ENCODE results near the gene CTSF. TPM values are rescaled to one million over a fixed set of nuclear protein-coding genes. Genes with fewer than 3 reads are reported as not detected.
"Not testable (repeated sequence)": the region's sequence is repeated elsewhere in the genome, so short reads cannot be mapped to it uniquely, and the experiment has no call there.

Gene CTSF
- total and polyA plus RNA-seq, 3 donors from 2014 or later: 125 to 242 (median 164) TPM

- Histone ChIP-seq H3K4me3 (no peak overlapping the region), H3K9me3 (no peaks in the 10 kb centered on the region), H3K27me3 (no peaks in the 10 kb centered on the region), H3K36me3 (ENCODE audit: low read depth, missing control alignments) (no peaks in the 10 kb centered on the region), H3K4me1 (peaks cover 26% of the 10 kb centered on the region), H3K27ac (no peak overlapping the region)
- WGBS, 2 donors: 90 to 92% methylated on average over 1 of the region's 1 CpG
- TF ChIP-seq CTCF (IDR thresholded peaks at IDR 0.05) (no peak), POLR2A (IDR thresholded peaks at IDR 0.05) (no peak)
- DNase-seq: no peak
- intact Hi-C loops (cut with DNase I; ENCODE audit: low total_unique reads): no loop called here
Observed at GRCh38 chr11:66612458-66612857, 44.1 kb upstream of the CTSF start.

GRCh38 chr11:66609721-66610617 is 41.6 kb upstream of the CTSF start:
- H3K4me1 ChIP-seq: peaks cover 29% of the 10 kb centered on the region
- intact Hi-C loops (cut with DNase I; ENCODE audit: low total_unique reads): no loop called here
- WGBS, 2 donors: 51 to 56% methylated on average over 4 of the region's 4 CpGs
- DNase-seq: peak; percentile 53
- no peak overlapping the region for H3K4me3 ChIP-seq
- TF ChIP-seq CTCF (IDR thresholded peaks at IDR 0.05) (no peak), POLR2A (IDR thresholded peaks at IDR 0.05) (no peak)
- no peaks in the 10 kb centered on the region for H3K36me3 ChIP-seq (ENCODE audit: low read depth, missing control alignments)
- no peaks in the 10 kb centered on the region for H3K9me3 ChIP-seq
- no peaks in the 10 kb centered on the region for H3K27me3 ChIP-seq
- H3K27ac ChIP-seq: peak overlapping the region in 1 of 2 donors; percentile 45

GRCh38 chr11:66607126-66607834 is 38.9 kb upstream of the CTSF start:
- intact Hi-C loops (cut with DNase I; ENCODE audit: low total_unique reads): no loop called here
- TF ChIP-seq POLR2A (IDR thresholded peaks at IDR 0.05) (no peak), CTCF (IDR thresholded peaks at IDR 0.05) (no peak)
- Histone ChIP-seq H3K27ac (peak overlapping the region; percentile 55 to 61), H3K4me1 (peaks cover 44% of the 10 kb centered on the region), H3K4me3 (no peak overlapping the region), H3K9me3 (no peaks in the 10 kb centered on the region), H3K27me3 (no peaks in the 10 kb centered on the region), H3K36me3 (ENCODE audit: low read depth, missing control alignments) (no peaks in the 10 kb centered on the region)
- peak; percentile 92 for DNase-seq
- WGBS, 2 donors: 33 to 40% methylated on average over 8 of the region's 8 CpGs

GRCh38 chr11:66606608-66607007 is 38.2 kb upstream of the CTSF start:
- H3K4me3 ChIP-seq; H3K36me3 ChIP-seq (ENCODE audit: low read depth, missing control alignments); H3K27me3 ChIP-seq; H3K9me3 ChIP-seq; DNase-seq; intact Hi-C loops (cut with DNase I; ENCODE audit: low total_unique reads): not testable (repeated sequence)
- H3K4me1 ChIP-seq: peaks cover 51% of the 10 kb centered on the region
- peak overlapping the region; percentile 55 to 61 for H3K27ac ChIP-seq
- WGBS, 2 donors: 76 to 80% methylated on average over 3 of the region's 3 CpGs

- no peaks in the 10 kb centered on the region for H3K36me3 ChIP-seq (ENCODE audit: low read depth, missing control alignments)
- DNase-seq: peak; percentile 63
- no peaks in the 10 kb centered on the region for H3K9me3 ChIP-seq
- no peaks in the 10 kb centered on the region for H3K27me3 ChIP-seq
- H3K4me3 ChIP-seq: no peak overlapping the region
- peaks cover 64% of the 10 kb centered on the region for H3K4me1 ChIP-seq
- intact Hi-C loops (cut with DNase I; ENCODE audit: low total_unique reads): no loop called here
- H3K27ac ChIP-seq: no peak overlapping the region
- 56 to 71% methylated on average over 5 of the region's 5 CpGs for WGBS, 2 donors
- no peak for TF ChIP-seq CTCF (IDR thresholded peaks at IDR 0.05)
- TF ChIP-seq POLR2A (IDR thresholded peaks at IDR 0.05): no peak
Observed at GRCh38 chr11:66604155-66604554, 35.7 kb upstream of the CTSF start.
